Trophoblast cell (in vitro differentiated cells and primary cell): Measurements from ENCODE around the gene PTPRO.

ENCODE experiments used
- DNase-seq, 2 donors: peaks; one replicate each; pipeline ENCODE4 v3.0.0-alpha.2; 2016
- H2AFZ ChIP-seq: 2 replicates; pipeline ENCODE4 v1.6.1; 2013; ENCODE audit warnings: low read length, moderate library complexity, mild to moderate bottlenecking; ENCODE audit not compliant: insufficient read depth, poor library complexity
- H2AK5ac ChIP-seq: 2 replicates; pipeline ENCODE4 v1.6.1; 2013; ENCODE audit warnings: mild to moderate bottlenecking, low read length
- H2BK120ac ChIP-seq: 2 replicates; pipeline ENCODE4 v1.6.1; 2013; ENCODE audit warnings: low read length, mild to moderate bottlenecking, moderate library complexity; ENCODE audit not compliant: insufficient read depth, poor library complexity
- H2BK12ac ChIP-seq: 2 replicates; pipeline ENCODE4 v1.6.1; 2013; ENCODE audit warnings: mild to moderate bottlenecking, low read length, moderate library complexity
- H2BK5ac ChIP-seq: 2 replicates; pipeline ENCODE4 v1.6.1; 2013; ENCODE audit warnings: low read length, low read depth, moderate library complexity, mild to moderate bottlenecking; ENCODE audit not compliant: poor library complexity
- H3K14ac ChIP-seq: 2 replicates; pipeline ENCODE4 v1.6.1; 2013; ENCODE audit warnings: mild to moderate bottlenecking, low read length
- H3K18ac ChIP-seq: 2 replicates; pipeline ENCODE4 v1.6.1; 2013; ENCODE audit warnings: mild to moderate bottlenecking, low read length
- H3K23ac ChIP-seq: 2 replicates; pipeline ENCODE4 v1.6.1; 2013; ENCODE audit warnings: low read length
- H3K27ac ChIP-seq: 2 replicates; pipeline ENCODE4 v1.5.1; 2013; ENCODE audit warnings: low read depth, mild to moderate bottlenecking, inconsistent platforms, low read length, moderate library complexity
- H3K27me3 ChIP-seq: 2 replicates; pipeline ENCODE4 v1.6.1; 2013; ENCODE audit warnings: inconsistent platforms, mild to moderate bottlenecking, low read length, moderate library complexity; ENCODE audit not compliant: insufficient read depth
- H3K36me3 ChIP-seq, 2 experiments: 1 replicate in 1 of 2; 2 replicates in 1 of 2; pipeline ENCODE4 v1.6.1; 2013; ENCODE audit warnings: low read length in 2 of 2, mild to moderate bottlenecking in 2 of 2, moderate library complexity in 1 of 2; ENCODE audit not compliant: insufficient read depth in 2 of 2, control insufficient read depth in 1 of 2
- H3K4ac ChIP-seq: 2 replicates; pipeline ENCODE4 v1.6.1; 2013; ENCODE audit warnings: low read depth, mild to moderate bottlenecking, low read length, moderate library complexity
- H3K4me1 ChIP-seq, 2 experiments: 1 replicate in 1 of 2; 2 replicates in 1 of 2; pipeline ENCODE4 v1.6.1; 2013; ENCODE audit warnings: low read length in 2 of 2, mild to moderate bottlenecking in 2 of 2, moderate library complexity in 1 of 2; ENCODE audit not compliant: insufficient read depth in 2 of 2, control insufficient read depth in 1 of 2
- H3K4me2 ChIP-seq: 2 replicates; pipeline ENCODE4 v1.6.1; 2013; ENCODE audit warnings: inconsistent platforms, mild to moderate bottlenecking, low read length, moderate library complexity
- H3K4me3 ChIP-seq: 2 replicates; pipeline ENCODE4 v1.5.1; 2013; ENCODE audit warnings: mild to moderate bottlenecking, low read depth, low read length, inconsistent platforms
- H3K79me1 ChIP-seq: one replicate; pipeline ENCODE4 v1.6.1; 2013; ENCODE audit warnings: low read length
- H3K79me2 ChIP-seq: 2 replicates; pipeline ENCODE4 v1.6.1; 2013; ENCODE audit warnings: low read length, mild to moderate bottlenecking; ENCODE audit not compliant: control insufficient read depth, insufficient read depth, poor library complexity
- H3K9ac ChIP-seq: 2 replicates; pipeline ENCODE4 v1.6.1; 2013; ENCODE audit warnings: mild to moderate bottlenecking, low read length
- H3K9me3 ChIP-seq: 2 replicates; pipeline ENCODE4 v1.6.1; 2013; ENCODE audit warnings: low read depth, mild to moderate bottlenecking, control low read depth, inconsistent platforms, low read length; ENCODE audit not compliant: insufficient read depth
- H4K12ac ChIP-seq: 2 replicates; pipeline ENCODE4 v1.6.1; 2013; ENCODE audit warnings: low read depth, mild to moderate bottlenecking, low read length, moderate library complexity
- H4K8ac ChIP-seq: 2 replicates; pipeline ENCODE4 v1.6.1; 2013; ENCODE audit warnings: low read depth, mild to moderate bottlenecking, low read length, moderate library complexity
- H4K91ac ChIP-seq: one replicate; pipeline ENCODE4 v1.6.1; 2013; ENCODE audit warnings: low read depth, mild to moderate bottlenecking, low read length, moderate library complexity
- WGBS: extraction: QIAGEN DNeasy Blood & Tissue Kit; methylation state at CpG from one replicate; pipeline ENCODE4 v1.1.7; 2013; ENCODE audit warnings: missing lambda C conversion rate; ENCODE audit not compliant: insufficient read length, insufficient coverage; ENCODE audit errors: extremely low coverage; 5-methylcytosine and 5-hydroxymethylcytosine counted together

Gene PTPRO

GRCh38 chr12:15334225-15334624 is 11.9 kb downstream of the PTPRO start:
- Histone ChIP-seq H3K79me1 (no peaks in the 10 kb centered on the region), H3K23ac (no peak overlapping the region), H2BK120ac (no peak overlapping the region), H3K4me1 (peaks cover 0 to 3% of the 10 kb centered on the region in 2 experiments), H2AFZ (no peak overlapping the region), H3K36me3 (no peaks in the 10 kb centered on the region), H2AK5ac (no peak overlapping the region), H3K9me3 (no peaks in the 10 kb centered on the region), H4K91ac (no peak overlapping the region), H3K27ac (no peak overlapping the region), H4K12ac (no peak overlapping the region), H2BK12ac (no peak overlapping the region), H3K4ac (no peak overlapping the region), H2BK5ac (no peak overlapping the region), H3K79me2 (no peaks in the 10 kb centered on the region), H4K8ac (no peak overlapping the region), H3K9ac (no peak overlapping the region), H3K27me3 (no peaks in the 10 kb centered on the region), H3K4me2 (no peak overlapping the region), H3K4me3 (no peak overlapping the region), H3K14ac (no peak overlapping the region), H3K18ac (no peak overlapping the region)
- WGBS, result no CpG with 5 or more reads among the region's 2 CpGs
- no peak for DNase-seq

GRCh38 chr12:15335959-15336358 is 13.7 kb downstream of the PTPRO start:
- Histone ChIP-seq H4K12ac (no peak overlapping the region), H3K9ac (no peak overlapping the region), H3K79me2 (no peaks in the 10 kb centered on the region), H3K23ac (no peak overlapping the region), H3K14ac (no peak overlapping the region), H3K27ac (no peak overlapping the region), H3K18ac (no peak overlapping the region), H2BK120ac (no peak overlapping the region), H3K4me3 (no peak overlapping the region), H3K36me3 (no peaks in the 10 kb centered on the region), H2BK5ac (no peak overlapping the region), H2BK12ac (no peak overlapping the region), H3K79me1 (no peaks in the 10 kb centered on the region), H3K4me1 (peaks cover 0 to 3% of the 10 kb centered on the region in 2 experiments), H4K91ac (no peak overlapping the region), H3K4me2 (no peak overlapping the region), H3K4ac (no peak overlapping the region), H3K27me3 (no peaks in the 10 kb centered on the region), H2AK5ac (no peak overlapping the region), H2AFZ (no peak overlapping the region), H4K8ac (no peak overlapping the region), H3K9me3 (no peaks in the 10 kb centered on the region)
- DNase-seq, result no peak
- WGBS, result no CpG with 5 or more reads among the region's 2 CpGs

GRCh38 chr12:15336768-15337553 is 14.7 kb downstream of the PTPRO start:
- H2AFZ ChIP-seq, result no peak overlapping the region
- H4K91ac ChIP-seq, result no peak overlapping the region
- H3K23ac ChIP-seq, result no peak overlapping the region
- no CpG with 5 or more reads among the region's 9 CpGs for WGBS
- no peaks in the 10 kb centered on the region for H3K79me1 ChIP-seq
- H3K79me2 ChIP-seq, result no peaks in the 10 kb centered on the region
- no peak overlapping the region for H2BK5ac ChIP-seq
- no peak overlapping the region for H3K4me3 ChIP-seq
- H3K18ac ChIP-seq, result no peak overlapping the region
- no peak overlapping the region for H3K4ac ChIP-seq
- no peak overlapping the region for H4K12ac ChIP-seq
- H2BK120ac ChIP-seq, result no peak overlapping the region
- H3K36me3 ChIP-seq, result no peaks in the 10 kb centered on the region
- peak in 1 of 2 donors; percentile 51 for DNase-seq
- H3K9ac ChIP-seq, result no peak overlapping the region
- H3K14ac ChIP-seq, result no peak overlapping the region
- H3K27ac ChIP-seq, result no peak overlapping the region
- no peaks in the 10 kb centered on the region for H3K27me3 ChIP-seq
- no peak overlapping the region for H2BK12ac ChIP-seq
- no peak overlapping the region for H4K8ac ChIP-seq
- no peak overlapping the region for H3K4me2 ChIP-seq
- H3K9me3 ChIP-seq, result no peaks in the 10 kb centered on the region
- H2AK5ac ChIP-seq, result no peak overlapping the region
- H3K4me1 ChIP-seq, result peaks cover 0 to 3% of the 10 kb centered on the region in 2 experiments

- Histone ChIP-seq H3K4ac (no peak overlapping the region), H4K91ac (no peak overlapping the region)
Observed at GRCh38 chr12:15341371-15341770, 19.1 kb downstream of the PTPRO start.

More at GRCh38 chr12:15341371-15341770, 19.1 kb downstream of the PTPRO start:
- Histone ChIP-seq H2BK120ac (no peak overlapping the region), H4K8ac (no peak overlapping the region), H2AFZ (no peak overlapping the region), H2BK5ac (no peak overlapping the region), H3K18ac (no peak overlapping the region), H3K9me3 (no peaks in the 10 kb centered on the region), H3K14ac (no peak overlapping the region), H2BK12ac (no peak overlapping the region), H3K79me1 (no peaks in the 10 kb centered on the region), H3K4me3 (no peak overlapping the region), H3K4me1 (peaks cover 0 to 3% of the 10 kb centered on the region in 2 experiments), H3K36me3 (no peaks in the 10 kb centered on the region), H2AK5ac (no peak overlapping the region), H4K12ac (no peak overlapping the region), H3K27me3 (no peaks in the 10 kb centered on the region), H3K79me2 (no peaks in the 10 kb centered on the region), H3K9ac (no peak overlapping the region), H3K23ac (no peak overlapping the region), H3K27ac (no peak overlapping the region), H3K4me2 (no peak overlapping the region)
- no peak for DNase-seq
